Activated naive CD8-positive, alpha-beta T cell treated with anti-CD3 and anti-CD28 coated beads, Interleukin-2, amount 50 U/mL, for 16 hours (primary cell): Measurements from ENCODE around the gene FUT3.

Source experiments
- DNase-seq: peaks from one replicate; pipeline ENCODE4 v3.0.0-alpha.2; 2020; ENCODE audit warnings: low read depth, low spot score

The FUT3 gene

DNA sequence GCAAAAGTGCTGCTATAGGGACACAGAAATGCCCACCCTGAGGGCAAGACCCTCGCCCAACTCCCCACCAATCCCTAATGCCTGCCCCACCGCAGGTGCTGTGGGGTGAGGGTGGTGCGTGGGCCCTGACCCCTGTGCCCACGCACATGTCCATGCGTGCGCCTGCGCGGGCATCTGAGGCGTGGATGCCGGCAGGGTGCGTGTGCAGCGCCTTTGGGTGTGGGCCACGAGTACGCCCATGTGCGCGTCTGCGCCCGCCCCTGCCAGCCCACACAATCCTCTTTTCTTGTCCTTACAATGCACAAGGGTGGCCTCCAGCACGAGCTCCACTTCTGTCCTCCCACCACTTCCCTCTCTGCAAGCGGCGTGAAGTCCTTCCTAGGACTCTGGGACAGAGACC, 26.1 kb downstream of the FUT3 start:
- DNase-seq = no peak

DNA sequence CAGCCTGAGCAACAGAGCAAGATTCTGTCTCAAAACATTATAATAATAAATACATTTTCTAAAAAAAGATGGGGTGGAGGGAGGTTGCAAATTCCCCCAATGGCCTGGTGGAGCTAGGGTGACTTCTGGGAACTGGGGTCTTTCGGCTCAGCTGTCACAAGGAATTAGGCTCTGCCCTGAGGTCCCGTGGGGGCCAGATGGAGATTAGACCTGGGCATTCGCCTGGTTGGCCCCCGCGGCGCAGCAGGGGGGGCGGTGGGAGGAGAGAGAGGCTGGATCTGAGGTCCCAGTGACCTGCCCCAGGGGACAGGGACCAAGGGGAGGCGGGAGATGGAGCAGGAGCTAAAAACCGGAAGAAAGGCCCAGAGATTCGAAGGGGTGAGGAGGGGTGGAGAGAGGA, 26.5 kb downstream of the FUT3 start:
- DNase-seq = no peak

DNA sequence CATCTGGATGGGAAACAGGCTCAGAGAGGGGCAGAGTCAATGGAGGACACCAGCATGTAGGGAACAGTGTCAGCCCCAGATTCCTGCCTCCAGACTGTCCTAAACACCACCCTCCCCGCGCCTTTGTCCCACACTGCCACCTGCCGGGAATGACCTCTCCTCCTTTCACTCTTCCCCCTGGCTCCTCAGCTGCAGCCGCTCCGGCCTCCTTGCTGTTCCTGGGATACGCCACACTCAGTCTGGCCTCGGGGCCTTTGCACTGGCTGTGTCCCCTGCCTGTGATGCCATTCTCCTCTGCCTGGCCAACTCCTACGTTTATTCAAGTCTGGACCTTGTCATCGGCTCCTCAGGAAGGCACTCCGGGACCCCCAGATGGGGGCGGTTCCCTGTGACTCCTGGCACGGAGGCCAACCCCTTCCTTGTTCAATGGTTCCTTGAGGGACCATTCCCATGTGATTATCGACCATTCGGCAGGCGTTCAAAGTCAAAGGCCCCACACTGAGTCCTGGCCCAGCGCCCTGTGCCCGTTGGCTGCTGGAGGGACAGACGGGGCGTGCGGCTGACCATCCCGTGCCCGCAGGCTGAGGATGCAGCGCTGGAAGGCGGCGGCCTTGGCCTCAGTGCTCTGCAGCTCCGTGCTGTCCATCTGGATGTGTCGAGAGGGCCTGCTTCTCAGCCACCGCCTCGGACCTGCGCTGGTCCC, 27.5 kb downstream of the FUT3 start:
- DNase-seq = no peak

- DNase-seq = no peak
Measured at GRCh38 chr19:5822181-5822844, 28.9 kb downstream of the FUT3 start.

GRCh38 chr19:5821521-5822180, 29.6 kb downstream of the FUT3 start:
- DNase-seq = no peak

DNA sequence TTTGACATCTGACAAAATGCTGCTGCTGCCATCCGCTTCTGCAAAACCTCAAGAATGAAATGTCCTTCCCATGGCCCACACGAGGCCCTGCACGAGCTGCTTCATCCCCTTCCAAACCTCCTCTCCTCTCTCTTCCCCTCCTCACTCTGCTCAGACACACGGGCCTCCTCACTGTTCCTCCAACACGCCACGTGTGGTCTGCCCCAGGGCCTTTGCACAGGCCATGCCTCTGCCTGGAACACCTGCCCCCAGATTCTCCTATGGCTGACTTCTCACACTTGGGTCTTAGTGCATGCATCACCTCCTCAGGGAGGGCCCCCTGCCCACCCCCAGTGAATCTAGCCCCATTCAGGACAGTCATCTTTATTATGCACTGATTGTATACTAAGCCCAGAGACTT, 30.5 kb downstream of the FUT3 start:
- no peak for DNase-seq

DNA sequence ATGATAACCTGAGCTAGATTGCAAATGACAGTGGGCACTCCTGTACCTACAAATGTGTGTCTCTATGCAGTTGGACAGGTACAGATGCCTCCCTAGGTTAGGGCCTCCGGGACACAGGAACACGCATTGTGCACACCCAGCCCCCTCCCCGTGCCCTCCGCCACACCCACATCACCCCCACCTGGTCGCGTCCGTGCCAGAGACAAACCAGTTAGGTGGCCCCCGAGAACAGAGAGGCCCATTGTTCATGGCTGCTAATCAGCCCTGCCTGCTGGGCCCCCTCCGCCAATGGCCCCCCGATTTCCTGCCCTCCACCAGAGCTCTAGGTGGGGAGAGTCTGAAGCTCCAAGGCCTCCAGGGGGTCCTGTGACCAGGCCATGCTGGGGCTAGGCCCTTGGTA, 32.7 kb downstream of the FUT3 start:
- no peak for DNase-seq

DNA sequence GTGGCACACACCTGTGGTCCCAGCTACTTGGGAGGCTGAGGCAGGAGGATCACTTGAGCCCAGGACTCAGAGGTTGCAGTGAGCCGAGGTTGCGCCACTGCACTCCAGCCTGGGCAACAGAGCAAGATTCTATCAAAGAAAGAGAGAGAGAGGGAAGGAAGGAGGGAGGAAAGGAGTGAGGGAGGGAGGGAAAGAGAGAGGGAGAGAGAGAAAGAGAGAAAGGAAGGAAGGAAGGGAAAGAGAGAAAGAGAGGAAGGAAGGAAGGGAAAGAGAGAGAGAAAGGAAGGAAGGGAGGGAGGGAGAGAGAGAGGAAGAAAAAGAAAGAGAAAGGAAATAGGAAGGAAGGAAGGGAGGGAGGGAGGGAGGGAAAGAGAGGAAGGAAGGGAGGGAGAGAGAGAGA, 34.0 kb downstream of the FUT3 start:
- DNase-seq = no peak

GRCh38 chr19:5814852-5815246, 36.4 kb downstream of the FUT3 start:
- DNase-seq = no peak

GRCh38 chr19:5814123-5814851, 37.0 kb downstream of the FUT3 start:
- DNase-seq = no peak

DNA sequence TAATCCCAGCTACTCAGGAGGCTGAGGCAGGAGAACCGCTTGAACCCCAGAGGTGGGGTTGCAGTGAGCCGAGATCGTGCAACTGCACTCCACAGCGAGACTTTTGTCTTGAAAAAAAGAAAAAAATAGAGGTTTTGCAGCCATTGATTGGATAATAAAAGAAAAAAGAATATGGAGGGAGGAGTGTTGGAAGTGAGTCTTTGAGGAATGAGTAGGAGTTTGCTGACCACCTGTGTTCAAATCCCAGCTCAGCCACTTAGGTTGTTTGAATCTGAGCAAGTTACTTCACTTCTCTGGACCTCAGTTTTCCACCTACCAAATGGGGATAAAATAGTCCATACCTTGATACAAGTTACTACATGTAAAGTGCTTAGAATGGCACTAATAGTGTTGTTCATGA, 40.1 kb downstream of the FUT3 start:
- no peak for DNase-seq

GRCh38 chr19:5809469-5809868, 41.8 kb downstream of the FUT3 start:
- DNase-seq = no peak

DNA sequence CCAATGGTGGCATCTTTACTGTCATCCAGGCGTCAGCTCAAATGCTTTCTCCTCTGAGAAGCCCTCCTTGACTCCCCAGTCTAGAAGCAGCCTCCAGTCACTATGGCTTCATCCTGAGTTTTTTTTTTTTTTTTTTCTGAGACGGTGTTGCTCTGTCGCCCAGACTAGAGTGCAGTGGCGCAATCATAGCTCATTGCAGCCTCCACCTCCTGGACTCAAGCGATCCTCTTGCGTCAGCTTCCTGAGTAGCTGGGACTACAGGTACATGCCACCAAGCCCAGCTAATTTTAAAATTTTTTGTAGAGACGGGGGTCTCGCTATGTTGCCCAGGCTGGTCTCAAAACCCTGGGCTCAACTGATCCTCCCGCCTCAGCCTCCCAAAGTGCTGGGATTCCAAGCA, 42.2 kb downstream of the FUT3 start:
- no peak for DNase-seq

GRCh38 chr19:5808120-5808816, 43.0 kb downstream of the FUT3 start:
- DNase-seq = no peak

- no peak for DNase-seq
Measured at GRCh38 chr19:5806905-5807304, 44.3 kb downstream of the FUT3 start.

DNA sequence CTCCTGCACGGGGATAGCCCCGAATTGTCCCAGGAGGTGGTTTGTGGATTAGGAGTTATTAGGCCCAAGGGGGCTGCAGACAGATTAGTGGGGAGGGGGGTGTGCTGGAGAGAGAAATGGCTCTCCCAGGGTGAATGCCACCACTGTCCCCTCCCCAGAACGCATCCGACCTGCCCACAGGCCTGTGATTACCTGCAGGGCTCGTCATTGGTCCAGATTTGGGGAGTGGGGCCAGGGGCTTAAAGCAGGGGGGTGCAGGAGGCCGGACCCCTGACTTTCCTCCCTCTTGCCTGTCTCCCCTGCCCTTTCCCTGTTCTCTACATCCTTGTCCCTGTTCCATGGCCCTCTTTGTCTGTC, 45.1 kb downstream of the FUT3 start:
- no peak for DNase-seq

GRCh38 chr19:5805462-5806132, 45.7 kb downstream of the FUT3 start:
- DNase-seq = no peak

GRCh38 chr19:5804516-5805461, 46.5 kb downstream of the FUT3 start, which contains the start of gene NRTN:
TSS of gene NRTN (plus strand) at chr19:5805067. CDS start at chr19:5824166, 19,099 bp downstream.
- no peak for DNase-seq

DNA sequence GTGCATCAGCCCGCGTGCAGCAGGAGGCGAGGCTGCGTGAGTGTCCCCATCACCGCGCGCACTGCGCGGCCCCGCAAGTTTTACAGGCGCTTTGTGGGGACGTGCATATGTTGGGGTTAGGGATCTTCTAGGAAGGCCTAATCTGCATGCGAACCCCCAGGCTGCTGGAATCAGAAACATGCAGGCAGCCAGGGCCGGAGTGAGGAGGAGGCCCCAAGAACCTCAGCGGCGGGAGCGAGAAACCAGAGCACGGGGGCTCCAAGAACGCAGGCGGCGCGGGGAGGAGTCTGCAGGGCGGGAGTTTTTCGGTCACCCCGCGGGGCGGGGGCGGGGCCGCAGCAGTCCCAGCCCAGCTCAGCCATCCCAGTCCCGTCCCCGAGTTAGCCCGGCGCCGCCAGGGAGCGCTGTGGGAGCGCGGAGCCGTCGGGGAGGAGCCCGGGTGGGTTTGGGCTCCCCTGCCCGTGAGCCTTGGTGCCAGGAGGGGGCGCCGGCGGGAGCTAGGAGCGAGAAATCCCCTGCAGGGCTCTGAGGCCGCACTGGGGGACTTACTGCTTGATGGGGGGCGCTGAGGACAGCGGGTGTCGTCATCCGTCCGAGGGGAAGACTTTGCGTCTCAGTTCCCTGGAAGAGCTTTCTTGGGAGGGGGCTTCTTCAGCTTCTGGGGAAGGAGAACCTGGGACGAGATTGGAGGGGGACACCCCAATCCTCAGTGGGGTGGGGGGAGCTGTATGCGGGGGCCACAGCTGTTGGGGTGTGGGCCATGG, 47.3 kb downstream of the FUT3 start:
- DNase-seq = peak; percentile 90
